ENCODE data around the gene STXBP2. TPM values are rescaled to one million over a fixed set of nuclear protein-coding genes. Genes with fewer than 3 reads are reported as not detected.

STXBP2 gene
- total RNA-seq, 4 donors from 2014 or later: 2.4 to 10.3 (median 8.2) TPM; not detected in 1

- no peak for DNase-seq
- peaks cover 0 to 15% of the 10 kb centered on the region in 2 donors for H3K27me3 ChIP-seq
- no peak overlapping the region for H3K4me3 ChIP-seq
- TF ChIP-seq CTCF (IDR thresholded peaks at IDR 0.05): no peak
- TF ChIP-seq POLR2A (IDR thresholded peaks at IDR 0.05): no peak
- H3K27ac ChIP-seq: no peak overlapping the region
- no peaks in the 10 kb centered on the region for H3K9me3 ChIP-seq
- H3K4me1 ChIP-seq: peaks cover 0 to 8% of the 10 kb centered on the region in 2 donors
- H3K36me3 ChIP-seq: no peaks in the 10 kb centered on the region
- intact Hi-C loops (cut with DNase I; ENCODE audit: low total_unique reads): no loop called here
Measured at GRCh38 chr19:7596211-7596937, 40.5 kb upstream of the STXBP2 start.

GRCh38 chr19:7597689-7598088 is 39.2 kb upstream of the STXBP2 start:
- H3K27me3 ChIP-seq: peaks cover 0 to 19% of the 10 kb centered on the region in 2 donors
- intact Hi-C loops (cut with DNase I; ENCODE audit: low total_unique reads): no loop called here
- peaks cover 0 to 8% of the 10 kb centered on the region in 2 donors for H3K4me1 ChIP-seq
- H3K36me3 ChIP-seq: no peaks in the 10 kb centered on the region
- H3K4me3 ChIP-seq: no peak overlapping the region
- DNase-seq: no peak
- no peak overlapping the region for H3K27ac ChIP-seq
- no peaks in the 10 kb centered on the region for H3K9me3 ChIP-seq
- TF ChIP-seq POLR2A (IDR thresholded peaks at IDR 0.05): no peak
- no peak for TF ChIP-seq CTCF (IDR thresholded peaks at IDR 0.05)

- Histone ChIP-seq H3K4me1 (peaks cover 0 to 8% of the 10 kb centered on the region in 2 donors), H3K27ac (no peak overlapping the region), H3K9me3 (no peaks in the 10 kb centered on the region), H3K27me3 (peaks cover 0 to 19% of the 10 kb centered on the region in 2 donors), H3K4me3 (no peak overlapping the region), H3K36me3 (no peaks in the 10 kb centered on the region)
- intact Hi-C loops (cut with DNase I; ENCODE audit: low total_unique reads): no loop called here
- DNase-seq: no peak
- TF ChIP-seq POLR2A (IDR thresholded peaks at IDR 0.05): no peak
- no peak for TF ChIP-seq CTCF (IDR thresholded peaks at IDR 0.05)
Measured at GRCh38 chr19:7598180-7598579, 38.7 kb upstream of the STXBP2 start.

GRCh38 chr19:7600721-7601120 is 36.2 kb upstream of the STXBP2 start:
- Histone ChIP-seq H3K9me3 (no peaks in the 10 kb centered on the region), H3K4me3 (no peak overlapping the region), H3K27ac (no peak overlapping the region), H3K36me3 (no peaks in the 10 kb centered on the region), H3K4me1 (peaks cover 0 to 8% of the 10 kb centered on the region in 2 donors), H3K27me3 (peaks cover 0 to 13% of the 10 kb centered on the region in 2 donors)
- TF ChIP-seq POLR2A (IDR thresholded peaks at IDR 0.05) (no peak), CTCF (IDR thresholded peaks at IDR 0.05) (no peak)
- no peak for DNase-seq
- intact Hi-C loops (cut with DNase I; ENCODE audit: low total_unique reads): no loop called here

GRCh38 chr19:7602240-7602934 is 34.5 kb upstream of the STXBP2 start:
- H3K36me3 ChIP-seq: no peaks in the 10 kb centered on the region
- DNase-seq: no peak
- intact Hi-C loops (cut with DNase I; ENCODE audit: low total_unique reads): no loop called here
- no peaks in the 10 kb centered on the region for H3K9me3 ChIP-seq
- TF ChIP-seq CTCF (IDR thresholded peaks at IDR 0.05) (no peak), POLR2A (IDR thresholded peaks at IDR 0.05) (no peak)
- H3K4me3 ChIP-seq: no peak overlapping the region
- no peaks in the 10 kb centered on the region for H3K4me1 ChIP-seq
- H3K27ac ChIP-seq: no peak overlapping the region
- H3K27me3 ChIP-seq: peaks cover 0 to 3% of the 10 kb centered on the region in 2 donors

Data from uterus (tissue), 4 donors.